ENCODE measurements around the gene PILRB. TPM values are rescaled to one million over a fixed set of nuclear protein-coding genes. Genes with fewer than 3 reads are reported as not detected.

PILRB gene
- total RNA-seq, 1 experiment from 2014 or later = 50.1 TPM

DNA sequence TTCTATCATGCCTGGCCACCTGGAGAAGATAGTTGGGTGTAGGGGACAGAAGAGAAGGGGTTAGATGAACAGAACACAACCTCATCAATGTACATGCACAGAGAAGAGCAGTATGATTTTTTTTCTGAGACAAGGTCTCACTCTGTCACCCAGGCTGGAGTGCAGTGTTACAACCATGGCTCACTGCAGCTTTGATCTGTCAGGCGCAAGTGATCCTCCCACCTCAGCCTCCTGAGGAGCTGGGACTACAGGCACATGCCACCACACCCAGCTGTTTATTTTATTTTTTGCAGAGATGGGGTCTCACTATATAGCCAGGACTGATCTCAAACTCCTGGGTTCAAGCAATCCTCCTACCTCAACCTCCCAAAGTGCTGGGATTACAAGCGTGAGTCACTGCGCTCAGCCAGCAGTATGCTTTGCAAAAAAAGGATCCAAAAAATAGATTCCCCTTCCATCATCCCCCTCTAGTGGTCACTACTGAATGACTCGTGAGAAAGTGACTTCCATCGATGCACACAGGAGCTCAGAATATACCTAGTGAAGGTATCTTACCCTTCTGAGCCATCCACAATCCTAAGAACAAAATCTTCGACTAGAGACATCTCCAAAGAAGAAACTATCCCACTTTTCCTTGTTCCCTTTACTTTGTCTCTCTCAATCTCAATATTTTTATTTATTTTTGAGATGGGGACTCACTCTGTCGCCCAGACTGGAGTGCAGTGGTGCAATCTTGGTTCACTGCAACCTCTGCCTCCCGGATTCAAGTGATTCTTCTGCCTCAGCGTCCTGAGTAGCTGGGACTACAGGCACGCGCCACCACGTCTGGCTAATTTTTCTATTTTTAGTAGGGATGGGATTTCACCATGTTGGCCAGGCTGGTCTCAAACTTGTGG lies 49.6 kb downstream of the PILRB start:
- Histone ChIP-seq H3K4me1 (ENCODE audit: insufficient read depth, low read length) (no peaks in the 10 kb centered on the region), H4K91ac (ENCODE audit: insufficient read length, low read depth, low read length) (no peak overlapping the region), H3K56ac (ENCODE audit: insufficient read length, low read depth, low read length) (no peak overlapping the region), H4K8ac (replicated peaks; ENCODE audit: insufficient read length, low read depth, low read length) (no peak overlapping the region), H2BK20ac (ENCODE audit: low read depth, low read length, poor library complexity, severe bottlenecking) (no peak overlapping the region), H3K27me3 (ENCODE audit: insufficient read depth, low read length) (no peaks in the 10 kb centered on the region), H4K5ac (ENCODE audit: insufficient read length, low read depth, low read length) (no peak overlapping the region), H3K4ac (ENCODE audit: low read depth, low read length) (no peak overlapping the region), H2AK5ac (ENCODE audit: insufficient read length, low read length) (no peak overlapping the region), H3K23me2 (ENCODE audit: insufficient read length, low read depth, low read length, poor library complexity, severe bottlenecking) (no peaks in the 10 kb centered on the region), H3K9me3 (ENCODE audit: control insufficient read depth, low read depth, low read length) (no peaks in the 10 kb centered on the region), H3K27ac (ENCODE audit: insufficient read length, low read depth, low read length) (no peak overlapping the region), H3K14ac (ENCODE audit: insufficient read depth, low read length) (no peak overlapping the region), H2AFZ (ENCODE audit: low read length) (no peak overlapping the region), H2BK5ac (ENCODE audit: insufficient read length, low read length) (no peak overlapping the region), H2BK12ac (ENCODE audit: insufficient read length, low read depth, low read length) (no peak overlapping the region), H2BK15ac (ENCODE audit: low read depth, low read length) (no peak overlapping the region), H4K20me1 (ENCODE audit: control insufficient read depth, insufficient read depth, insufficient read length) (no peaks in the 10 kb centered on the region), H3K9ac (ENCODE audit: extremely low read depth, insufficient read length, low read length) (no peak overlapping the region), H3K79me2 (ENCODE audit: insufficient read depth, low read length) (no peaks in the 10 kb centered on the region), H3K23ac (ENCODE audit: insufficient read length, low read depth, low read length) (no peak overlapping the region), H2BK120ac (ENCODE audit: low read depth, low read length, poor library complexity, severe bottlenecking) (no peak overlapping the region), H3K4me2 (ENCODE audit: insufficient read depth, insufficient read length, low read length) (no peak overlapping the region), H3T11ph (ENCODE audit: low read length) (no peak overlapping the region), H3K18ac (ENCODE audit: insufficient read length, low read depth, low read length) (no peak overlapping the region), H3K79me1 (ENCODE audit: insufficient read depth, low read depth, low read length, poor library complexity, severe bottlenecking) (no peaks in the 10 kb centered on the region)
- DNase-seq = peak; percentile 43
- peaks cover 0 to 3% of the 10 kb centered on the region in 2 experiments; a peak in 1 of 4 replicates for H3K4me1 Mint-ChIP-seq
- TF ChIP-seq, protein P1, sequence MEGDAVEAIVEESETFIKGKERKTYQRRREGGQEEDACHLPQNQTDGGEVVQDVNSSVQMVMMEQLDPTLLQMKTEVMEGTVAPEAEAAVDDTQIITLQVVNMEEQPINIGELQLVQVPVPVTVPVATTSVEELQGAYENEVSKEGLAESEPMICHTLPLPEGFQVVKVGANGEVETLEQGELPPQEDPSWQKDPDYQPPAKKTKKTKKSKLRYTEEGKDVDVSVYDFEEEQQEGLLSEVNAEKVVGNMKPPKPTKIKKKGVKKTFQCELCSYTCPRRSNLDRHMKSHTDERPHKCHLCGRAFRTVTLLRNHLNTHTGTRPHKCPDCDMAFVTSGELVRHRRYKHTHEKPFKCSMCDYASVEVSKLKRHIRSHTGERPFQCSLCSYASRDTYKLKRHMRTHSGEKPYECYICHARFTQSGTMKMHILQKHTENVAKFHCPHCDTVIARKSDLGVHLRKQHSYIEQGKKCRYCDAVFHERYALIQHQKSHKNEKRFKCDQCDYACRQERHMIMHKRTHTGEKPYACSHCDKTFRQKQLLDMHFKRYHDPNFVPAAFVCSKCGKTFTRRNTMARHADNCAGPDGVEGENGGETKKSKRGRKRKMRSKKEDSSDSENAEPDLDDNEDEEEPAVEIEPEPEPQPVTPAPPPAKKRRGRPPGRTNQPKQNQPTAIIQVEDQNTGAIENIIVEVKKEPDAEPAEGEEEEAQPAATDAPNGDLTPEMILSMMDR (conservative IDR thresholded peaks at IDR 0.05) = peak; percentile 82
- WGBS (ENCODE audit: extremely low coverage, insufficient read length, low lambda C conversion rate) = no CpG with 5 or more reads among the region's 12 CpGs
- H3K27ac Mint-ChIP-seq = no peak overlapping the region; a peak in 1 of 7 replicates
- peaks cover 20% of the 10 kb centered on the region for H3K27me3 Mint-ChIP-seq (ENCODE audit: low read depth)
- H3K9me3 Mint-ChIP-seq = no peaks in the 10 kb centered on the region
- H3K36me3 Mint-ChIP-seq (ENCODE audit: insufficient read depth in 1 of 3, low read depth in 3 of 3) = no peaks in the 10 kb centered on the region
- H3K4me3 Mint-ChIP-seq = no peak overlapping the region

Measured in H9 (cell line).